ENCODE results near the gene RNF217.

Gene RNF217

DNA sequence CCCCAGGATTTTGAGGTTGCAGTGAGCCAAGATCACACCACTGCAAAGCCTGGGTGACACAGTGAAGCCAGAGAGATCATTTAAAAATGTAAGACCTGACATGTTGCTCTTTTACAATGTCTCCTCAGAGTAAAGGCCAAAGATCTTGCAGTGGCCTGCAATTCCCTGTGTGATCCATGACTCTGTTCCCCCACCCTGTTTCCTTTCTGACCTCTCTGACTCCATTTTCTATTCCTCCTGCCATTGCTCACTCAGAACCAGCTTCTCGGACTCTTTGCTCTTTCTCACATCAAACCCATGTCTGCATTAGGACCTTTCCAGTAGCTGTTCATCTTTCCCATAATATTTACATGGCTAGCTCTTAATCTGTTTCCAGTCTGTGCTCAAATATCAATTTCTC lies 28.8 kb downstream of the RNF217 start:
- DNase-seq: no peak

DNA sequence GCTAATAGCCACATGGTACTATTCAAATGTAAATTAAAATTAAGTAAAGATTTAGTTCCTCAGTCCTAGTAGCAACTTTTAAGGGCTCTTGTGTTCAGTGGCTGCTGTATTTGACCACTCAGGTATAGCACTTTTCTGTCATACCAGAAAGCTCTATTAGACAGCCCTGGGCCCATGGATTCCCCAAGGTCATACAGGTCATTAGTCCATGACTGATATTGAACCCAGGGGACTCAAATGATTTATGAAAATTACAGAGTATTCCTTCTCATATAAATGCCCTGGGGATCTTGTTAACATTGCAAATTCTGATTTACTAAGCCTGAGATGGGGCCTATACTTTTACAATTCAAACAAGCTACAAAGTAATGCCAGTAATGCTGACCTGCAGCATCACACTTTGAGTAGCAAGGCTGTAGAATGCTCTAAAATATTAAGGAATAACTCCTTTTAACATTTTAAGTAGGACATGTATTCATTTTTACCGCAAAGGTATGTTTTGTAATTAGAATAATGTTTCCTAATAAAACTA lies 29.6 kb downstream of the RNF217 start:
- no peak for DNase-seq

DNA sequence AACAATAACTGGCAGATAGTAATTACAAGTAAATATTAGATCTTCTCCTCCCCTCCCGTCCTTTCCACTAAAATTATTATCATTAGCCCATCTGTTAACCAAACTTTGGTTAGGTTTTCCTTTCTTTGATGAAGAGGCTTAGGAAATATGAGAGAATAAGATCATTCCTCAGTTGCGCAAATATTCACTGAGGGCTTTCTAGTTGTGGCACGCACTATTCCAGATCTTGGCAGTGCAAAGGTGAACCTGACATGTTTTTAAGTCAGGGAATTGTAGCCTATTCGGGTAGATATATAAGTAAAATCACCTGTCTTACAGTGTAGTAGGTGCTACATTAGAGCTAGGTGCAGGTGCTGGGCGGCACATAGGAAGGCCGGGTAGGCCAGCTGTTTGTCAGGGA lies 31.1 kb downstream of the RNF217 start:
- DNase-seq: no peak

DNA sequence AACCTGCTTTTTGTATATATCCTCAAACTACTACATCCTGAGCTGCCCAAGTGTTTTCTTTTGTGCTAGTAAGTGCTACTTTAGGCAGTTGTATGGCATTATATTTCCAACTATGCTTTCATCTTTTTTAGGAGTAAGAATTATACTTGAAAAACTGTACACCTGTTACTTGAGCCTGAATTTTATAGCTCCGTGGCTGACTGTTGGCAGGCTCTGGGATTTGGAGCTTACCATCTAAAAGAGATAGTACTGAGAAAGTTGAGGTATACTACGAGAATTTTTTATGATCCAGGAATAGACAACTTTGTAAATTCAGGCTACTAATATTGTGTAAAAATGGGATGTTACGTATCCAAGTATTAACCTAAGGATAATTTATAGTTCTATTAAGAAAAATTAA lies 32.4 kb downstream of the RNF217 start:
- DNase-seq: no peak

DNA sequence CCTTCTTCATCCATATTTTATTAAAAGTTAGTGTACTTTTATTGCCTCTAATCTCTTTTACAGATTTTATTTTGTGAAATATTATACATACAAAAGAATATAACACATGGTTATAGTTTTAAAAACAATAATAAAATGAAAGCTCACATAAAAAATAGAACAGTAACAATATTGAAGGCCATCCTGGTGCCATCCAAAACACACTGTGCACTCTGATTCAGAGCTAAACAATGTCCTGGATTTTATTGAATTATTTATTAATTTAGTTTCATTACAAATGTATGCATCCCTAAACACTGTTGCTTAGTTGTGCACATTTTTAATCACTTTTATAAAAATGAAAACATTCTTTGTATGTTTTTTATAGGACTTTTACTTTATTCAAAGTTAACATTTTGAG lies 32.9 kb downstream of the RNF217 start:
- DNase-seq: no peak

DNA sequence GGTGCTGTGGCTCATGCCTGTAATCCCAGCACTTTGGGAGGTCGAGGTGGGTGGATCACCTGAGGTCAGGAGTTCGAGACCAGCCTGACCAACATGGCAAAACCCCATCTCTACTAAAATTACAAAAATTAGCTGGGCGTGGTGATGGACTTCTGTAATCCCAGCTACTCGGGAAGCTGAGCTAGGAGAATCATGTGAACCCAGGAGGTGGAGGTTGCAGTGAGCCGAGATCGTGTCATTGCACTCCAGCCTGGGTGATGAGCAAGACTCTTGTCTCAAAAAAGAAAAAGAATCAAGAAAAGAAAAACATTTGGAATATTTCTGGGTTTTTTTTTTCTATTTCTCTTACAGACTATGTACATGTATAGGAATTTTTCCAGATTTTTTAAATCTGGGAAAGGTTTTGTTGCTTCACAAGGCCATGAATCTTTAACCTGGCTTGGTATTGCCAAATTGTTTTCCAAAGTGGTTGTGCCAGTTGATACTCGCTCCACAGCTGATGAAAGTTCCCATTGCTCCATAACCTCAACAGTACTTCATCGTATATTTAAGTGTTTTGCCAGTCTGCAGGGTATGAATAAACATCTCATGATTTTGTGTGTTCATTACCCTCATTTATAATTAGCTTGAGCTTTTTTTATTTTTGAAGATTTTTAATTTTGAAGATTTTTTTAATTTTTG lies 33.5 kb downstream of the RNF217 start:
- DNase-seq: no peak

DNA sequence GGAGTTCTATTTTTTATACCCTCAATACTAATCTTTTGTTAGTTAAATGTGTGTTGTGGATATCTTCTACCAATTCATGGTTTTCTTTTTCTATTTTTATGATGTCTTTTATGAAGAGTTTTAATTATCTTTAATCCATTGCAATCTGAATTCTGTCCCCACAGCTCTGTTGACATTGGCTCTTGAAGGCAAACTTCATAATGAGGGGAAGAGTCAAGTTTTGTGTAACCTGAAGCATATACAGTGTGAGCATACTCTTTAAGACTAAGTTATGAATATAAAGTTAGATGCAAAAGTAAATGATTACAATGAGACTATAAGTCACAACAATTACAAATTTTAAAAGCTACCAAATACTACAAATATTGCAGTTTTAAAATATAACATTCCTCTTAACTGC lies 34.2 kb downstream of the RNF217 start:
- no peak for DNase-seq

DNA sequence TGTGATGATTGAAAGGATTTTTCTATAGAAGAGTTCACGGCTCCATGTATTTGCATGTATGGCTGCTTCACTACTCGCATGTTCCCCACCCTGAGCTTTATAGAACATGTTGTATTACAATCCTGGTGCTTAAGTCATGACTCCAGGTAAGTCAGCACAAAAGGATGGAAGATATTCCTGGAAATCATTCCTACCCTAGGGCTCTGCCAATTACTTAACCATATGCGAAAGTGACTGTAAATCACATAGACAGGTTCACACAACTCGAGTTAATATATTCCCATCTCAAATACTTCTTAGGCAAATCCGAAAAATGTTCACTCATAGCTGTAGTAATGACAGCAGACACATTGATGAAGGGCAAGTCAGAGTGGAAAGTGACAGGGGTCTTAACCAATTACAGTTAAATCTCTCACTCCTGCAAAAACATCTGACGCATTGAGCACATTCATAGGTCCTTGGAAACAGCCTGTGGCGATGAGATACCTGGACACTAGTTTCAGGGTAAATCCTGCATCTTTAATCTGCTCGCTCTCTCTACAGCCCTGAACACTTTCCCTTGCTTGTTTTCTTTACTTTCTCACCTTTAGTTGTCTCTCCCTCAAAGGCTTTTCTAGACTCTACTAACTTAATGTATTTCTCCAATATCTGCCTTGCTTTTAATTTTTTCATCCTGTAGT lies 35.1 kb downstream of the RNF217 start:
- DNase-seq: no peak

DNA sequence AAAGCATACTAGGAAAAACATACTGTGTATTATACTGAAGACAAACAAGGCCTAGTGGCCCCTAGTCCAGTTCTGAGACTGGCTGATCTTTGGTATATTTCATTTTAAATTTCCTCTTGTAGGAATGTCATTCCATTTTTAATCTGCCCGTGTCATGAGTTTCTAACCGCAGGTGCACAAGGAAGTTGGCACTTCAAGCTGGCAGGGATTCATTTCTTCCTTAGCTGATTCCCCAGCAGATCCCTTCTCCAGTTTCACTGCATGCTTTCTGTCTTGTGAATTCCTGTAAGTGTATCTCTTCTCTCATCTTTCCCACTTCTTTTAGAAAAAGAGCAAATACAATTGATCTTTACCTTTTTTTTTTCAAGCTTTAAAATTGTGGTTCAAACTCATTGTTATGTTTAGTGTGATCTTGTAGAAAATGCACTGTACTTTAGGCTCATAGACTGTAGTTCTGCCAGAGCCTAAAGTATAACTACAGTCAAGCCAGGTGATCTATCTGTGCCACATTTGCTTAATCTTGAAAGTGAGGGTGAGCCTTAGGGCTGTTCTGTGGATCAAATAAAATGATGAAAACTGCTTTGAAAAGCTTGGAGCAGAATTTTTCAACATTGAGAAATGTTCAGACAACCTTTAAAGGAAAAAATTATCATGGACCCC lies 37.0 kb downstream of the RNF217 start:
- DNase-seq: no peak

DNA sequence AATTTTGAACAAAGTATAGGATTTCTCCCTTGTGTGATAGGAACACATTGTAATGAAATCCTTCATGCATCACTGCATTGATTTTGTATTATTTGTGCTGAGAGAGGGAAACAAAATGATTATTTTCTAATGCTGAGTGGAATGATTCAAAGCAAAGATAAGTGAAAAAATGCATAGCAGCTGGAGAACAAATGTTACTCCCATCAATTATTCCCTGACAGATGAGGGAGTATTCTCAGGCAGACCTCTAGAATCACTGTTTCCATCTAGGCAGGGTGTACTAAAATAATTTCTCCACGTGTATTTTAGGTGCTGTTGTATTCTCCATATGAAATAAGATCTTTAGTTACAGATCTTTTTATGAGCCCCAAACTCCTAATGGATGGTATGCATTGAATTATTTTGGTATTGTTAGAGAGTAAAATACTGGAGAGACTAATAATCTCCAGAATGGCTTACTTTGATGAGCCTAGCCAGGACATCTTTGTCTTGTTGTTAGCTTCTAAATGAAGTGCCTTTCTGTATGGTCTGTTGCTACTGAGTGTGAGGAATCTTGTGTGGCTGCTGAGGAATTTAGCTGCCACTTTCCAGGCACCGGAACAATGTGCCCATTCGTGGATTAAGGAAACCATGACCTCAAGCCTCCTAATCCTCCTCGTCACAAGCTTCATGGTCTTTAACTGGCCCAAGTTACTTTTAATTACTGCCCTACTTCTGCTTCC lies 39.6 kb downstream of the RNF217 start:
- DNase-seq: no peak

DNA sequence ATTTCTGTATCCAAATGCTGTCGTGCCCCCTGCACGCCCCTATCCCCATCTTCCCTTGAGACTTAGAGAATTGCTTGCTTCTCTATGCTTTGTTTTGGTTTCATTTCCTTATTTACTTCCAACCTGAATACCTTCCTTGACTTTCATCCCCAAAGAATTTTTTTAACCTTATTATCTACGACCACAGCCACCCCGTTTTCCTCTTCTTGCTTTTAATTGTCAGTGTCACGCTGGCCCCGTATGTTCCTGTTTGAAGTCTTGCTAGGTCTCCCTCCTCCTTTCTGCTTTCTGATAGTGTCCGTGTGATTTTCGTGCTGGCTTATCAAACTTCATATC lies 40.1 kb downstream of the RNF217 start:
- DNase-seq: no peak

DNA sequence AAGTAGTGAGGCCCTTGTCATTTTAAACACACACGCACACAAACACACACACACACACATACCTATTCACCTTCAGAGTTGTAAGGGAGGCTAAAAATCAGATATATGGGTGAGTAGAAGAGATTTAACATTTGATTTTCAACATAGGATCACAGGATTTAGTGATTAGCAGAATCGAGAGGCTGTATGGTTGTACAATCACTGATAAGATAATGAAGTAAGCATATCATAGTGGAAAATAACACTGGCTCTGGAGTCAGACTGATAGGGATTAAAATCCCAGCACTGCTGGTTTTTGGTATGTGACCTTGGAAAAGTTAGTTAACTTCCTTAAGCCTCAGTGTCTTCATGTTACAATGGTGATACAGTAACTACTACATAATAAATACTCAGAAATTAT lies 40.8 kb downstream of the RNF217 start:
- no peak for DNase-seq

DNA sequence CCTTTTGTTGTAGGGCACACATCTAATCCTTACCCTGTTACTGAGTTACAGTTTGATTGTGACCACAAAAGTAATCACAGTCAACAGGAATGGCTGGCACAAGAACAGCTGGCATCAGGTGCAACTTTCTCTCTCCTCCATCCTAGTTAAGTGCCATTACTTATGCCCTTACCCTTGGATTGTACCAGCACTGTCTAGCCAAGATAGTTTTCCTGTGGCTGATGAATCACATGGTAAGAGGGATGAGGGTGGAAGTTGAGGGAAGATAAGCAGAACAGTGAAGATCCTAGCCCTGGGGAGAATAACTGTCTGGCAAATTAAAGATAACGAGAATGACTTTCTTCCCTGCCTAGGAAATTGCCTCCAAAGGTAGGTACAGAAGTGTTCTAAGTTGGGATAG lies 42.0 kb downstream of the RNF217 start:
- DNase-seq: no peak

DNA sequence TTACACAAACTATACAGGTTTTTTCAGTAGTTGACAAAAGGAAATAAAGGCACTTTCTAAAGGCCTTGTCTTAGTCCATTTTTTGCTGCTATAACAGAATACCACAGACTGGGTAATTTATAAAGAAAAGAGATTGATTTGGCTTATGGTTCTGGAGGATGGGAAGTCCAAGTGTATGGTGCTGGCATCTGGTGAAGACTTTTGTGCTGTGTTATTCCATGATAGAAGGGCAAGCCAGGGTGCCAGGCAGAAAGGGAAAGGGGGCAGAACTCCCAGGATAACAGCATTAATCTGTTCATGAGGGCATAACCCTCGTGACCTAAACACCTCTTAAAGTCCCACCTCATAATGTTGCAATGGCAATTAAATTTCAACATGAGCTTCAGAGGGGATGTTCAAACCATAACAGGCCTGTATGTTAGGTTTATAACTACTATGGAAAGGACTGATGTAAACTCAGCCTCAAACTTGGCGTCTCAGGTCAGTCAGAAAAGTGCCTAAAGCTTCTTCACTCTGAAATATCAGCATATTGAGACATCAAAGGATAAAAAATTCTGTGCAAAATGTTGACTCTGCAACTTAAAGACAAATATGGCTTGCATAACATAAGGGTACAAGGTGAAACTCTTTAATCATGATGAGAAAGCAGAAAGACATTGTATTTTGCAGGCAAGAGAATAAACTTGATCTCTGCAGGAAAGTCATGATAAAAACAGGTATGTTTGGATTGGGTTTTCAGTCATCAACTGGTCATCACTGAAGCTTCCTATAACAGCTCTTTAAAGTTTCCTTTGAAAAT lies 42.8 kb downstream of the RNF217 start:
- DNase-seq: no peak

DNA sequence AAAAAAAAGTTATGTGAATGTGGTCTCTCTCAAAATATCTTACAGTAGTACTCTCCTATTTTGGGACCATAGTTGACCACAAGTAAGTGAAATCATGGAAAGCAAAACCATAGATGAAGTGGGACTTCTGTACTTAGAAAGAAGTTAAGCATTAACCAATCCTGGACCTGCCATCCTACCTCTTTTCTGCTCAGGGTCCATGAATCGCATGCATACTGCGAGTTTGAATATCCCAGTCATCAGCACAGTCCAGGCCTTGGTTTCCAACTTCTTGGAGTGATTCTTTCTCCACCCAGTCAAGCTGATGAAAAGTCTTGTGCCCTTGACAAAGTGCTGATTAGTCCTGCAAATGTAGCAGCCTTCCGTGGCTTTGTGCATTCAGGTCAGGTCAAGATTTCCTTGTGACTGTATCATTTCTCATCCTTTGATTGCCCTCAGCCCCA lies 46.0 kb downstream of the RNF217 start:
- no peak for DNase-seq

DNA sequence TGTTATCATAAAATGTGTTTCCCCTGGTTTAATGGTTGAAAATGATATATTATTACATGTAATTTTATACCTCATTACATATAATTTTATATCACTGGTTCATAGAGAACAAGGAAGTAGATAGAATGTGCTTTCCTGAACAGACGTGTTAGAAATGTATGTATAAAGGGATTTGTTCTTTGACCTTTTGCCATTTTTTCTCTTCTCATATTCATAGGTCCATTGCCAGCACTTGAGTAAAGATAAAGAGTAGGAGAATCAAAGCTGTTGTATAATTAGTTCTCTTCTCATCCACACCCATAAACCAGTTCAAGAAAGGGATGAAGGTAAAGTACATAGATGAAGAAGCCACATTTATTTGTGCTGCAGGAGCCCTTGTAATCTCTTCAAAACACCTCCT lies 46.7 kb downstream of the RNF217 start:
- DNase-seq: no peak

DNA sequence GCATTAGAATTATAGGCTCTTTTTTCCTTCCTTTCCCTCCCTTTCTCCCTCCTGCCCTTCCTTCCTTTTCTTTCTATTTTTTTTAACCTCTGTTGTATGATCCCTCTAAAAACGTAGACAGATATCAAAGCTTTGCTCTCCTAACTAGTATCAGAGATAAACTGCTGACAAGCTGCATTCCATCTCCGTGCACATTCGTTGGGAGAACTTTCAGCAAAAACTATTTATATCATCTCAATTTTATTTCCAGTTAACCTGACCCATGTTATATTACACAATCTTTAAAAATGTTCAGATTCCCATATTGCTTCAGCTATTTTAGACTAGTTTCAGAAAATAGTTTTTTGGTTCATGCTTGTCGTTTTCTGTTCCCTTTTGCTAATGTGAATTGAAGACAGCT lies 47.3 kb downstream of the RNF217 start:
- DNase-seq: no peak

DNA sequence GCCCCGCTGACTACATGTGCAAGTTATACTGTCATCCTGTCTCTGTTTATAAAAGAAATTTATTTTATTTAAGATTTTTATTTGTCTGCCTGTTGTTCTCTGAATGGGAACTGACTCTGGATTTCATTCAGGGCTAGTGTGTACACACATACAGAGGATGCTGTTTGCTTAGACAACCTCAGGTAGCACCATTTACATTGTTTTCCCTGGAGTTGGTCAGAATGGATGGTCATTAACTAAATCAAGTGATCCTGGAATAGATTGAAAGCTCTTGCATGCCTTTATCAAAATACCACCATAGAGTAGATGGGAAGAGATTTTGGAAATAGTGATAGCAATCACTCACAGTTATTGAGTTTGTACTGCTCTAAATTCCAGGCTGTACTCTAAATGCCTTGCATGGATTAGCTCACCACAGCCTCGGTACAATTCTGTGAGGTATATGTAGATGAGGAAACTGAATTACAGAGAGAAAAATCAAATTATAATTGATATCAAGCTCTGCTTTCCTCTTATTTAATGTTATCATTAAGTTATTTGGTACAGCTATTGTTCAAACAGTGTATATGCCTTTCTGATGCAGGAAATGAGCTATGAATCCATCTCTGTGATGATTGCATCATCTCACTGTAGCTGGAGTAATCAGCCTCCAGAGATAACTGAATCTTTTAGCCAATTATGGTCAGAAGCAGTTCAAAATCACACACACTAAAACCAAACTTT lies 51.9 kb downstream of the RNF217 start:
- no peak for DNase-seq

DNA sequence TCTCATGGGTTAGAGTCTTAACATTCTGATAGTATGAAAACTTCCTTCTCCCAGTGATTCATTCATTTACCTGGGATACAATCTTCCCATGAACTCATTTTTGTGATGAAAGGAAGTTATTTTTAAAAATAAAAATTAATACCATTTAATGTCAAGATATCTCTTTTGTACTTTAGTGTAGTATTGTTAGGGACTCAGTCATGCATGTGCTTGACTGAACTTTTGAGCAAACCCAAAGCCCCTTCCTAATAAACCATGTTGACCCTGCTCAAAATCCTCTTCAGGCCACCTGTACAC lies 52.4 kb downstream of the RNF217 start:
- DNase-seq: no peak

DNA sequence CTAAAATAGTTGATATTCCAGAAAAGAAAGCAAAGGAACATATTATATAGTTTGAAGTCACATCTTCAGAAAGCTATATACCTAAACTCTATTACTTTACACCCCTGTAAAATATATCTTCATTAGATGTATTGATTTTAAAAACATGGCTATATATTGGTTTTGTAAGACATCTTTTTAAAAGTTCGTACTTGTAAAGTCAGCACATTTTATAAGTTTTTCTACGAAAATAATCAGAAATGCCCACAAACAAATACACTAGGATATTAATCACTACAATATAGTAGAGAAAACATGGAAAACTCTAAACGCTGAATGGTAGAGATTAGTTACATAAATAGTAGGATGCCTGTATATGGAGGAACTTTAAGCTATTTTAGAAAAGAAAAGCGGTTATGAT lies 52.9 kb downstream of the RNF217 start:
- no peak for DNase-seq

DNA sequence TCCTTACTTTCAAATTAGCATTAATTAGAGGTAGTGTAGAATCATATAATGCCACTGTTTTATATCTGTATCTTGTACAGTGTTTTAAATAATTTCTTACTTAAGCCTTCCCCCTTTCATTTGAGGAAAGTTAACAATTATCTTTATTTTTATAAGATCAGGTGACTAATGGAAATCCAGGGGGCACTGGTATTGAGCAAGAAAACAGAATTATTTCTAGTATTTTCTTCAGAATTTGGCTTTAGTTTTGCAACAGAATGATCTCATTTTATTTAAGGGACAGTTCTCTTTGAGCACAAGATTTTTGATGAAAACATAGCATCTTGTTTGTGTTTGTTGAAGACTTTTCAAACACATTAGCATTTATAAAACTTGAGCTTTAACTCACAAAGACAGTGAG lies 55.9 kb downstream of the RNF217 start:
- no peak for DNase-seq

DNA sequence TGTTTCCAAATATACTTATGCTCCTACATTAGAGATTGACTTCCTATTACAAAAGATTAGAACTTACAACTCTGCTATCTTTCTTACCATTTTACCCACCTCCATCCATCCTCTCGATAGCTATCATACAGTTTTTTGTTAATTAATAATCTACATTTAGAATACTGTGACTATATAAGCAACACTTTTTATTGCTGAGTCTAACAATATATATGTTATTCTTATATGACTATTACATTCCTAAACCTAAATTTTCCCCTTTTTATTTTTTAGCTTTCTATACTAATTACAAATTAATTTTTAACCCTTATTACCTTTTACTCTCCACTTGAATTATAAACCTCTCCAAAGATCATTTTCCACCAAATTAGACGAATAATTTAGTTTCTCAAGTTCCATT lies 57.0 kb downstream of the RNF217 start:
- DNase-seq: no peak
